WI38 (cell line): Measurements from ENCODE around the gene ZNF143.

ENCODE experiments used
- H3K4me3 ChIP-seq: 2 replicates; pipeline ENCODE4 v1.5.1; 2011; ENCODE audit warnings: low read depth, mild to moderate bottlenecking, control low read depth, low read length
- CTCF ChIP-seq: IDR thresholded peaks from 2 replicates; pipeline ENCODE4 v1.5.1; 2012; ENCODE audit warnings: low read depth, mild to moderate bottlenecking, control low read depth, low read length

ZNF143 gene

GRCh38 chr11:9550191-9550628 is 89.4 kb downstream of the ZNF143 start:
- H3K4me3 ChIP-seq = no peak overlapping the region
- TF ChIP-seq CTCF = no peak

GRCh38 chr11:9561279-9561982 is 100.6 kb downstream of the ZNF143 start:
- no peak overlapping the region for H3K4me3 ChIP-seq
- no peak for TF ChIP-seq CTCF

DNA sequence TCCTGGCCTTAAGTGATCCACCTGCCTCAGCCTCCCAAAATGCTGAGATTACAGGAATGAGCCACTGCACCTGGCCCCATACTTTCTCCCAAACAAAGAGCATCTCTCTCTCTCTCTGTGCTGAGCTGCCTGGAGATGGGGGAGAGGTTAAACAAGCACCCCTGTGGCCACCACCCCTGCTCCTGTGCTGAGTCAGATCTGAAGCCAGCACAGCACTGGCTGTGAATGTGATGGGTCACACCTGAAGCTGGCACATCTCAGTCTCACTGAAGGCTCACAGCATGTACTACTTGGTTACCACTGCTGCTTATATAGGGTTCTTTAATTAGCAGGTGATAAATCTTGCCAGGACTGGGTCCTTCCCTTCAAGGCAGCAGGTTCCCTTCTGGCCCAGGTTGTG is 101.9 kb downstream of the ZNF143 start:
- no peak for TF ChIP-seq CTCF
- no peak overlapping the region for H3K4me3 ChIP-seq

DNA sequence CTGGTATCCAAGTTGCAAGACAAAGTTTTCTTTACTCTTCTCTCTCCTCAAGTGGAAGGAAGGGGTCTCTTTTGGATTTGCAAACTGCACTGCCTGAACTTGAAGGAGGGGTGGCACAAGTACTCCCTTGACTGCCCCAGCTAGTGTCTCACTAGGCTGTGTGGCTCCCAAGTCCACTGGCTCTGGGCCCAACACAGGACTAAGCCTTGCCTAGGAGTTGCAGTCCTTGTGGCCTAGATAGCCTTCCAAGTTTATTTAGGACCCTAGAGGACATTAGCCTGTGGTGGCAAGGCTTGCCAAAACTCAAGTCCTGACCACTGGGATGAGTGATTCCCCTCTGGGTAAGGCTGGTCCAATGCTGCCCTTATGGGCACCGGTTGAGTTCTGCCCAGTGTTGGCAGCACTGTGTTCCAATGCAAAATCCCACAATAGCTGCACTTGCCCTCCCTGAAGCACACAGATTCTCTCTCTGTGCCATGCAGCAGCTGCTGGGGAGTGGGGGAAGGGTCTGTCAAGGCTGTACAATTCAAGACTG is 102.5 kb downstream of the ZNF143 start:
- TF ChIP-seq CTCF = no peak
- no peak overlapping the region for H3K4me3 ChIP-seq

- no peak overlapping the region for H3K4me3 ChIP-seq
Measured at GRCh38 chr11:9565822-9566560, 105.2 kb downstream of the ZNF143 start.

DNA sequence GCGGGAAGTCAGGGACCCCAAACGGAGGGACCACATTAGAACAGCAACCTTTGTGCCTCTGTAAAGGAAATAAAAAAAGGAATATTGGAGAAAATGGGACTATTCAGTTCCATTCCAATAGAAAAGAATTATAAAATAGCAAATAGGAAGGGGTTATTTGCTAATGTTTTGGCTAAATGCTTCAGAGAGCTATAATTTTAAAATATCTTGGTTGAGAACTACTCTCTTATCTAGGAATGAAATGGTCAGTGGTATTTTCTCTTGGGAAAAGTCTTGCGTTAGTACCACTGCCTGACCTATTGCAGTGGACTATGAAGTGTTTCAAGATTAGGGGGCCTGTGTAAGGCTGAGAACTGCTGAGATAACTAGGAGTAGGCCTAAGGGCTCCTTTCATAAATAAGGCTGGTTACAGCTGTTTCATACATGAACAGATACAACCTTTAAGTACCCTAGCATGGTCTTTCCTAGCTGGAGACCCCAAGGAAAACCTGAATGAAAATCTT is 105.8 kb downstream of the ZNF143 start:
- no peak for TF ChIP-seq CTCF
- H3K4me3 ChIP-seq = no peak overlapping the region

More at GRCh38 chr11:9565822-9566560, 105.2 kb downstream of the ZNF143 start:
- no peak for TF ChIP-seq CTCF

- H3K4me3 ChIP-seq = no peak overlapping the region
- no peak for TF ChIP-seq CTCF
Measured at GRCh38 chr11:9567401-9567800, 106.6 kb downstream of the ZNF143 start.
